ENCODE measurements around the gene ARHGEF40.

DNA sequence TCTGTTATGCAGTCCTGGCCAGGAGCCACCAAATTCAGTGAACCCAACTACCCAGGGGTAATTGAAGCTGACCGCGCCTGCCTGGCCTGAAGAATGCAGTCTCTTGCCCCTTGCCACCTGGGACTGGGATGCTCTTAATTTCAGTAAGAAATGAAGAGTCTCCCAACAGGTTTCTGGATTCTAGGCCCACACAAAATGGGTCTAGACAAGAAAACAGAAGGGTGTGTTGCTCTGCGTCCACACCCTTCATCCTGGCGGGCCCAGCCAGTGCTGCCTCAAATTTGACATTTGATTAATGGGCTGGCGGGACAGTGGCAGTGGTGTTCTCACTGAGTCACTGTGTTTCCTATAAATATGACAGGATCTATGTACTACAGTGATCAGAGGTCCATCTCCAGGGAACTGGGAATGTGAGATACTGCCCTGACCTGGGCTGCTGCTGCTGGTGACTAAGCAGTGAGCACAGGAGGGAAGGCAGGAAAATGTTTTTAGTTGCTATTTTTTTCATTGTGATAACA, 37.2 kb downstream of the ARHGEF40 start:
- TF ChIP-seq, protein P1, sequence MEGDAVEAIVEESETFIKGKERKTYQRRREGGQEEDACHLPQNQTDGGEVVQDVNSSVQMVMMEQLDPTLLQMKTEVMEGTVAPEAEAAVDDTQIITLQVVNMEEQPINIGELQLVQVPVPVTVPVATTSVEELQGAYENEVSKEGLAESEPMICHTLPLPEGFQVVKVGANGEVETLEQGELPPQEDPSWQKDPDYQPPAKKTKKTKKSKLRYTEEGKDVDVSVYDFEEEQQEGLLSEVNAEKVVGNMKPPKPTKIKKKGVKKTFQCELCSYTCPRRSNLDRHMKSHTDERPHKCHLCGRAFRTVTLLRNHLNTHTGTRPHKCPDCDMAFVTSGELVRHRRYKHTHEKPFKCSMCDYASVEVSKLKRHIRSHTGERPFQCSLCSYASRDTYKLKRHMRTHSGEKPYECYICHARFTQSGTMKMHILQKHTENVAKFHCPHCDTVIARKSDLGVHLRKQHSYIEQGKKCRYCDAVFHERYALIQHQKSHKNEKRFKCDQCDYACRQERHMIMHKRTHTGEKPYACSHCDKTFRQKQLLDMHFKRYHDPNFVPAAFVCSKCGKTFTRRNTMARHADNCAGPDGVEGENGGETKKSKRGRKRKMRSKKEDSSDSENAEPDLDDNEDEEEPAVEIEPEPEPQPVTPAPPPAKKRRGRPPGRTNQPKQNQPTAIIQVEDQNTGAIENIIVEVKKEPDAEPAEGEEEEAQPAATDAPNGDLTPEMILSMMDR (IDR thresholded peaks at IDR 0.05), result no peak
- TF ChIP-seq POLR2A (IDR thresholded peaks at IDR 0.05) (no peak), EP300 (IDR thresholded peaks at IDR 0.05) (no peak)

Measured in gastroesophageal sphincter (tissue), 3 donors.